ENCODE measurements around the gene KIRREL3. TPM values are rescaled to one million over a fixed set of nuclear protein-coding genes. Genes with fewer than 3 reads are reported as not detected.
"Not testable (repeated sequence)": the region's sequence is repeated elsewhere in the genome, so short reads cannot be mapped to it uniquely, and the experiment has no call there.

KIRREL3 gene
- total RNA-seq, 2 experiments from 2014 or later = not detected

DNA sequence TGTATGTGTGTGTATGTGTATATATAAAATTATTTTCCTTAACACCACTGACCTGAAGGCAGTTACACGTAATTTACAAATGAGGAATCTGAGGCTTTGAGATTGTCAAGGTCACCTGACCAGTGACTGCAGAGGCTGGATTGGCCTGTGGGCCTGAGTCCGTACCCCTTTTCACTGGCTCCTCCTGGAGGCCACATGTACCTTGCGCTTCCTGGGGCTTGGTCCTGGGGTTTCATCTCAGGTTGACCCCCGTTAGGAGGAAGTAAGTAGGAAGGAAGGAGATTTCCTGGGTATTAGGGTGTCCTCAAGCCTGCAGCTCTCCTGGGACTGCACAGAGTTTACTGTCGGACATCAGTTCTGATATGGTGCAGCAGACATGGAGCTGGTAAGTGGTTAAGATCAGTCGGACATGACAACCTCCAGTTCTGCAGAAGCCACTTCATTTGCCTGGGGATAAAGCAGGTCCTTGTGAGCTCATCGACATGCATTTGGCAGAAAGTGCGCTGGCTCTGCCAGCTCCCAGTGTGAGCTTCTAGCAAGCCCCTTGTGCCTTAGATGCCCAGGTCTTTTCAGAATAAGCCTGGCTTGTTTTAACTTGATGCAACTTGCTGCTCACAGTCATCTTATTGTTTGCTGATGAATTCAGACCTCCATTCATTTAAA lies 608.5 kb downstream of the KIRREL3 start:
- POLR2A ChIA-PET = no interaction called here
- Mint-ChIP-seq H3K4me3 (no peak overlapping the region), H3K36me3 (ENCODE audit: low read depth) (no peaks in the 10 kb centered on the region)

DNA sequence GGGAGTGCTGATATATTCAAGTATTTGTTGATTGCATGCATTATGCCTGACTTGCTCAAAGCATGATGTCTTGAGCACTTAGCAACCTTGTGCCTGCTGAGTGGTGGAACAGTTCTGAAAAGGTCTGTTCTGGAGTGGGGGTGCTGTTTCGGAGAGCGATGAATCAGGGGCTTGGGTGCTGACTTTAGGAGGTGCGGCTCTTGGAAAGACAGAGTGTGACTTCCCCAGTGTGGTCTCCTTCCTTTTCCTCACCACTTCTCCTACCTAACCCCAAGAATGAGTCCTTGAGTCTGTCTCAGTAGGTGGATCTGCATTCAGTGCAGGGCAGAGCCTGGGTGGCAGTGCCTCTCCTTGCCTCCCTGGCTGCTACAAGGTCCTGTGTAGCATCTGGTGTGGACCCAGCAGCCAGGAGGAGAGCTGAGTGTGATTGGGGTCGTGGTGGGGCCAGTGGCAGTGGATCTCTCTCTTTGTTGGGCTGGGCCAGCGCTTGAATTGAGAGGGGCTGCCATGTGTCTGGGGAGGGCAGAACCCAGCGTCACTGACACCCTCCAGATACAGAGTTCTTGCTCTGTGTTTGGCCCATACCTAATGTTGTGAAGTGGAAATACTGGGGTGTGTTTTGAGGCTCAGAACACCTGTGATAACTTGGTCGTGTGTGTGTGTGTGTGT lies 609.1 kb downstream of the KIRREL3 start:
- no peaks in the 10 kb centered on the region for H3K27me3 Mint-ChIP-seq
- POLR2A ChIA-PET = no interaction called here

More for the DNA sequence above, 608.5 kb downstream of the KIRREL3 start:
- Mint-ChIP-seq H3K9me3 (no peaks in the 10 kb centered on the region), H3K4me1 (peaks cover 5% of the 10 kb centered on the region), H3K27ac (no peak overlapping the region), H3K27me3 (no peaks in the 10 kb centered on the region)
- CTCF ChIA-PET = interaction anchor here (0.7 to 1.8 kb wide), 2 partner anchors 10 to 450 kb away, joined by 4 read pairs; no protein-coding TSS in a partner anchor
- DNase-seq = no peak

DNA sequence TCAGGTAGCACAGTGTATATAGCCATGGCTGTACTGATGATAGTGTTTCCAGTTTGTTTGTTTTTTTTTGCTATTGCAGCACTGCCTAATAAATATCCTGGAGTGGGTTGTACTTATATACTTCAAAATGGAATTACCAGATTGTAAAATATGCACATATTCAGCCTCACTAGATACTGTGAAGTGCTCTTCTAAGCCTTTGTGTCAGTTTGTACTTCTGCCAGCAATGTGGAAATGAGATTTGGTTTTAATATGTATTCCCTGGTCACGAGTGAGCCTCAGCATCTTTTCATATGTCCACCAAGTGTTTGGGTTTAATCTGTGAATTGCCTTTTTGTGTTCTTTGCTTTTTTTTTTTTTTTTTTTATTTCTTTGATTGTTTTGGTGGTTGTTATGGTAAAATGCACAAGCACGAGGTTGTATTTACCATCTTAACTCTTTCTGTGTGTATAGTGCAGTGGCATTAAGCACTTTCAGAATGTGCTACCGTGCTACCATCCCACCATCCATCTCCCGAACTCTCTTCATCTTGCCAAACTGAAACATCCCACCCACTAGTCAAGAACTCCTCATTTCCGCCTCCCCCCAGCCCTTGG lies 610.2 kb downstream of the KIRREL3 start:
- CTCF ChIA-PET = no interaction called here
- Mint-ChIP-seq H3K4me3 (no peak overlapping the region), H3K27me3 (no peaks in the 10 kb centered on the region), H3K9me3 (no peaks in the 10 kb centered on the region), H3K27ac (no peak overlapping the region), H3K4me1 (peaks cover 10% of the 10 kb centered on the region), H3K36me3 (ENCODE audit: low read depth) (no peaks in the 10 kb centered on the region)
- DNase-seq = no peak
- POLR2A ChIA-PET = no interaction called here

More for the DNA sequence above, 609.1 kb downstream of the KIRREL3 start:
- peaks cover 10% of the 10 kb centered on the region for H3K4me1 Mint-ChIP-seq
- no peaks in the 10 kb centered on the region for H3K36me3 Mint-ChIP-seq (ENCODE audit: low read depth)
- CTCF ChIA-PET = interaction anchor here (1.8 kb wide), 1 partner anchor 11 kb away, joined by 4 read pairs; no protein-coding TSS in a partner anchor
- no peak overlapping the region for H3K27ac Mint-ChIP-seq
- H3K9me3 Mint-ChIP-seq = no peaks in the 10 kb centered on the region
- H3K4me3 Mint-ChIP-seq = no peak overlapping the region
- no peak for DNase-seq

DNA sequence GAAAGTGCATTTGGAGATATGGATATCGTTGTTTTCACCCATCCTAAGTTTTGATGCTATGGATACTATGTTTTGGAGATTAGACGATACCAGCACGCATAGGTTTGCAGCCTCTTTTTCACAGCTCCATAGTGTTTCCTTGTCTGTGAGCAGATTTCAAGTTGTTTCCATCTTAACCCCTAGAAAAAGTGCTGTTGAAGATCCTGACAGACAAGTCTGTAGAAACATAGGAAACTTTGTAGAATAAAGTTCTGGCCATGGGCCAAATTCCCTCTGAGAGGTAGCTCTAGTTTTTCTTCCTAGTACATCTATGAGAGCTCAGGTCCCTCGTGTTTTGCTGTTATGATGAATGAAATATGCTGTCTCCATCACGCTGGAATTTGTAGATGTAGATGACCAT lies 612.7 kb downstream of the KIRREL3 start:
- H3K27ac Mint-ChIP-seq = no peak overlapping the region
- ChIA-PET CTCF (no interaction called here), POLR2A (no interaction called here)
- peaks cover 8% of the 10 kb centered on the region for H3K4me1 Mint-ChIP-seq
- no peak for DNase-seq
- no peaks in the 10 kb centered on the region for H3K36me3 Mint-ChIP-seq (ENCODE audit: low read depth)
- no peak overlapping the region for H3K4me3 Mint-ChIP-seq
- no peaks in the 10 kb centered on the region for H3K9me3 Mint-ChIP-seq
- H3K27me3 Mint-ChIP-seq = no peaks in the 10 kb centered on the region

DNA sequence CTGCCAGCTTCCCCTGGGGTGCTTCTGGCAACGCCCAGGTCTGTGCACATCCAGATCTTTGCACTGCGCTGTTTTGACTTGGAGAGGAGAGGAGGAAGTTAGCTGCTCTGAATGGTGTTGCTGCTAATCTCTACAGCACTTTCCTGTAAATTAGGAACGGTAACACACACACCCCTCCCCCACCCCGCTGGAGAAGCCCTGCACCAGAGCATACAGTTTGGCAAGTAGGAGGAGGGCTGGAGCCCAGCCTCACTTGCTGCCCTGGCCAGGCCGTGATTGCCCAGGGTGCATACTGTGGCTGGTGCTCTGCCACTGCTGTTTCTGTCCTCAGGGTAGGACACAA lies 613.9 kb downstream of the KIRREL3 start:
- H3K4me1 Mint-ChIP-seq; H3K27me3 Mint-ChIP-seq; H3K4me3 Mint-ChIP-seq; POLR2A ChIA-PET; CTCF ChIA-PET; H3K36me3 Mint-ChIP-seq (ENCODE audit: low read depth); DNase-seq; H3K9me3 Mint-ChIP-seq; H3K27ac Mint-ChIP-seq: not testable (repeated sequence)

DNA sequence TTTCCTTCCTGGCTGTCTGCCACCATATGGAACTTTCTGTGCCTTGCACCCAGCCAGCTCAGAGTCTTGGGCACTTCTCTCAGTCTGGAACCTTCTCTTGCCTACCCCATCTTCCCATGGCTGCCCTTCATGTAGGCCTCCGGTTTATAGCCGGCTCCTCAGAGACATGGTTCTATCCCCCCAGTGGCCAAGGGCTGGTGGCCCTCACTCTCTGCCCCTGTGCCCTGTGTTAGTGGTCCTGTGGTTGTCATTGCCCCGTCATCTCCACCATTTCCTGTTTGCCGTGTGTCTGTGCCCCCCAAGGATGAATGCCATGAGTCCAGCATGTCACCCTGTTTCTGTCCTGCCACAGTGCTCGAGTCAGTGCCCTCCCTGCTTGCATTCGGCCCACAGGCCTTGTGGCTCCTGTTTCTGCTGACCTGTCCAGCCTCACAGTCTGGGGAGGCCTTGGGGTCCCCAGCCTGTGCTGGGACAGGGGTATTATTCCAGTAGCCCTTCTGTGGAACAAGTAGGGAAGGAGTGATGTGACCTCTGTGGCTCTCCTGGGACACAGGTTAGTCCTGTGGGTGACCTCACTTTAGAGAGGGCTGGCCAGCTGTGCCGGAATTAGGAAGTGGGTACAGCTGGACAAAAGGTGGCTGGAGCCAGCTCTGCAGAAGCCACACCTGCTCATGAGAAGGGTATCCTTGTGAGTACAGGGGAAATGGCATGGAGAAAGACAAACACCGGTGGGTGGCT lies 614.4 kb downstream of the KIRREL3 start:
- CTCF ChIA-PET = no interaction called here
- no peaks in the 10 kb centered on the region for H3K36me3 Mint-ChIP-seq (ENCODE audit: low read depth)
- no peak for DNase-seq
- H3K27ac Mint-ChIP-seq = no peak overlapping the region
- H3K4me3 Mint-ChIP-seq = no peak overlapping the region
- peaks cover 5% of the 10 kb centered on the region for H3K4me1 Mint-ChIP-seq
- H3K27me3 Mint-ChIP-seq = no peaks in the 10 kb centered on the region
- no peaks in the 10 kb centered on the region for H3K9me3 Mint-ChIP-seq
- POLR2A ChIA-PET = no interaction called here

DNA sequence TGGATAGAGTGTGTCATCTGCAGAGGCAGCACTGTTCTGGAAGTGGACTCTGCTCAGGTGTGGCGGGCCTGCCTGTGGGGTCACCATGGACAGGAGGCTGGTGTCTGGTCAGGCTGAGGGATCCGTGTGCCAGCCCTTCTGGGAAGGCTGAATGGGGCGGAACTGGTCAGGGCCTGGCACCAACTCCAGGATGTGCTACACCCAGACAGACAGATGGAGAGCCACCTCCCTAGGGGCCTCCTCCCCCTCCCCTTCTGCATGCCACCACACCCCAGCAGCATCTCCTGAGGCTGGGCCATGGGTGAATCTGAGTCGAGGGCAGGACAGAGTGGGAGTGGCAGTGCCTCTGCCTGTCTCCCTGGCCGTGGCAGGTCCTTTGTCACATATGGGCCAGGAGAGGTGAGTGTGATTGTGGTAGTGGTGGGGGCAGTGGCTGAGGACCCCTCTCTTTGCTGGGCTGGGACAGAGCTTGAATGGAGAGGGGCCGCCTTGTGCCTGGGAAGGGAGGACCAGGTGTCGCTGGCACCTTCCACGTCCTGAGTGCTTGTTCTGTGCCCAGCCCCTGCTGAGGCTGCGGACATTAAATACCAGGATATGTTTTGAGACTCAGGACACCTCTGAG lies 616.0 kb downstream of the KIRREL3 start:
- Mint-ChIP-seq H3K27me3 (no peaks in the 10 kb centered on the region), H3K4me3 (no peak overlapping the region), H3K4me1 (peaks cover 5% of the 10 kb centered on the region), H3K27ac (no peak overlapping the region), H3K9me3 (no peaks in the 10 kb centered on the region), H3K36me3 (ENCODE audit: low read depth) (no peaks in the 10 kb centered on the region)
- no peak for DNase-seq
- POLR2A ChIA-PET = no interaction called here
- CTCF ChIA-PET = no interaction called here

DNA sequence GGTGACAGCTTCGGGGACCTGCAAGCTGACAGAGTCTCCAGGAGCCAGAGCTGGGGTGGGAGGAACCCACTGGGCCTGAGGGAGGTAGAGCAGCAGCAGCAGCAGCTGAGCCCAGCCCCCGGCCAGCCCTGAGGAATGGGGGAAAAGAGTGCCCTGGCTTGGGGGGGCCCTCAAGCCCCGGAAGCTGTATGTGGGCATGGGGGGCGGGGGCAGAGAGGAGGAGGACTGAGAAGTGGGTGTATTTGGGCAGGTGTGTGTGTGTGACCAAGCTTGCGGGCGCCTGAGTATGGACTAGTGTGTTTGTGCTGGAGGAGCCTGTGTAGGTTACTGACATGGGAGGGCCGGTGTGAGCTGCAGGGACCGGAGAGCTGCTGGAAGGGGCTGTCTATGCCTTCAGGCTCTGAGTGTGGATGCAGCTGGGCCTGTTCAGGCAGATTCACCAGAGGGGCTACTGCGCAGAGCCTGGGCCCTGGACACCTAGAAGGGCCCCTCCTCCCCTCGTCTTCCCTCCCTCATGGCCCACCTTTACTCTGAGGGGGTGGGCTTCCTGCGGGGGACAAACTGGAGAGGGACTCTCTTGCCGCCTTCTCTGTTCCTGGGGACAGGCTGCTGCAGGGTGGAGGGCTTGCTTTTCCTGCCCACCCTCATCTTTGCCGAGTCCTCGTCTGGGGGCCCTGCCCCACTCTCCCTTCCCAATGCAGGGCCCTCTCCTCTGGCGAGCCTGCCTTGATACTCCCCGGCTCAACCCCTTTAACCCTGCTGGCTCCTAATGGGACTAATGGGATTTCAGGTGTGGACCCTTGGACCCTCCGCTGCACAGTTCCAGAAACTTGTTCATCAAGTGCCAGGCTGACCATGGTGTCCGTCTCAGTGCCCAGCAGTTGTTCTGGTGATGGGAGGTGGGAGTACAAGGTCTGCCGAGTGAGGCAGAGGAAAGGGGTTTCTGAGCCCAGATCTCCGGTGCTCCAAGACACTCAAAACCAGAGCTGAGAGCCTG lies 616.9 kb downstream of the KIRREL3 start:
- no peaks in the 10 kb centered on the region for H3K36me3 Mint-ChIP-seq (ENCODE audit: low read depth)
- no peak overlapping the region for H3K27ac Mint-ChIP-seq
- H3K27me3 Mint-ChIP-seq = no peaks in the 10 kb centered on the region
- H3K4me1 Mint-ChIP-seq = peaks cover 5% of the 10 kb centered on the region
- no peak overlapping the region for H3K4me3 Mint-ChIP-seq
- H3K9me3 Mint-ChIP-seq = no peaks in the 10 kb centered on the region
- ChIA-PET POLR2A (no interaction called here), CTCF (no interaction called here)
- no peak for DNase-seq

DNA sequence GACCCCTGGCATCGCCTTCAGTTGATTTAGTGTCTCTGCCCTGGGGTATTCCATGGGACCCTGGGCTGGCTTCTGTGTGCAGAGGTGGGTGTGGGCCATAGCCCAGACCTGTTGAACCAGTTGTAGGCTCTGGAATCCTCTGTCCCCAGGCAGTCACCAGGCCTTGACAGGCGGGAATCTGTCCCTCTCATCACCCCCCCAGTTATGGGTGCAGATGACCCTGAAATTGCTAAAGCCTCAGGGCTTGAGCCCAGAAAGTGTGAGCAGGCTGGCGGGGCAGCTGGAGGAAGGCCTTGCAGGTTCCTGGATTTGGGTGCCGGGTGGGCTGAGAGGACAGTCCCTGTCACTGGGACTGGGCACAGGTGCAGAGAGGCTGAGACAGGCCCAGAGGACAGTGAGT lies 617.9 kb downstream of the KIRREL3 start:
- H3K9me3 Mint-ChIP-seq; DNase-seq; POLR2A ChIA-PET; H3K4me3 Mint-ChIP-seq; H3K36me3 Mint-ChIP-seq (ENCODE audit: low read depth); H3K27me3 Mint-ChIP-seq; H3K4me1 Mint-ChIP-seq; CTCF ChIA-PET; H3K27ac Mint-ChIP-seq: not testable (repeated sequence)

DNA sequence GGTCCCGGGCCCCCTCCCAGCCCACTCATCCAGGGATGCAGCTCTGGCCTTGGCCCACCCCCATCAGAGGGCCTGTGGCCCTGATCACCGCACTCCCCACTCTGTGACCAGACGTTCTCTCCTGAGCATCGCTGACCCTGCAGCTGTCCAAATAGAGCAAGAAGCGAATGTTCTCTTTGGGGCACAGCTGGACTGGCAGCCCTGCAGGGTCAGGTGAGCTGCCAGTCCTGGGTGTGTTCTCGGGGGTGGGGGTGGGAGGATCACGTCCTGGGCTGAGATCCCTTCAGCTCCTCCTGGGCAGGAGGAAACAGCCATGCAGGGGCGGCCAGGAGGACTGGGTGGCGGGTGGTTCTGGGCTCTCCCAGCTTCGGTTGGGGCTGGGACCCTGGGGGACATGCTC lies 618.6 kb downstream of the KIRREL3 start:
- H3K27ac Mint-ChIP-seq; H3K4me3 Mint-ChIP-seq; H3K9me3 Mint-ChIP-seq; DNase-seq; H3K27me3 Mint-ChIP-seq; H3K36me3 Mint-ChIP-seq (ENCODE audit: low read depth); POLR2A ChIA-PET; H3K4me1 Mint-ChIP-seq; CTCF ChIA-PET: not testable (repeated sequence)

DNA sequence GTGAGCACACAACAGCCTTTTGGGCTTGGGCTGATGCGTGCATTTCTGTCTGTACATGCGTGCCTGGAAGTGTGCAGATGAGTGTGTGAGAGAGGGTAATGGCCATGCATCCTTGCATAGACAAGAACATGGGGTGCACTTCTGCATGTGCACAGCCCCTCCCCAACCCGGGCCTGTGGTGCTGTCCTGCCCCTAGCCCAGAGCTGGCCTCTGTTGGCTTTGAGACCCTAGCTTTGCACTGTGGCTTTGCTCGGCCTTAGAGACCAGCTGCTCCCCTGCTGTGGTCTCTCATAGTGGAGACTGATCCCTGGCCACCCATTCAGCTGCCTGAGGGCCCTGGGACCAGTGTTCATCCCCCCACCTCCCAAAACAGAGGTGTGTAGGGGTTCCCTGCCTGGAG lies 619.7 kb downstream of the KIRREL3 start:
- POLR2A ChIA-PET = no interaction called here
- Mint-ChIP-seq H3K4me3 (no peak overlapping the region), H3K4me1 (no peaks in the 10 kb centered on the region), H3K27me3 (no peaks in the 10 kb centered on the region), H3K9me3 (no peaks in the 10 kb centered on the region), H3K27ac (no peak overlapping the region), H3K36me3 (ENCODE audit: low read depth) (no peaks in the 10 kb centered on the region)
- DNase-seq = no peak
- CTCF ChIA-PET = interaction anchor here (0.8 kb wide), 1 partner anchor 67 kb away, joined by 3 read pairs; no protein-coding TSS in a partner anchor

DNA sequence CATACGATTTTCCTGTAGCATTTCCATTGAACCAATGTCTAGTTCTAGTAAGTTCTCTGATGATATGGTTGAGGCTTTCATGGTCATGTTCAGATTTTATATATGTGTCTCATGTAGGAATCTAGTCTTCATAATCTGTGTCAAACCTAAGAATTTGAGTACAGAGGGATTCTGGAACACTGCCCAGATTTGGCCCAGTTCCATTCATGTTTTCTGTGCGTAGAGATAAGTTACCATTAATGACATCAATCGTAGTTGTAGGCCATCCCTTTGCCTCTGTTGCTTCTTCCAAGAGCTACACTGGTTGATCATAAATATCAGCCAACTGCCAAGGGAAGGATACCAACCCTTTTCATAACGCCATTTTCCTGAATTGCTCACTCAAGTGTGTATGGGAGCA lies 621.8 kb downstream of the KIRREL3 start:
- ChIA-PET POLR2A (no interaction called here), CTCF (interaction anchor here (1.4 kb wide), 1 partner anchor 8 kb away, joined by 3 read pairs; no protein-coding TSS in a partner anchor)
- Mint-ChIP-seq H3K27me3 (no peaks in the 10 kb centered on the region), H3K4me3 (no peak overlapping the region), H3K36me3 (ENCODE audit: low read depth) (no peaks in the 10 kb centered on the region), H3K4me1 (no peaks in the 10 kb centered on the region), H3K27ac (no peak overlapping the region), H3K9me3 (no peaks in the 10 kb centered on the region)
- no peak for DNase-seq

Measured in activated CD4-positive, alpha-beta T cell treated with anti-CD3 and anti-CD28 coated beads, Interleukin-2, amount 10 ng/mL, durations not matched to agents 7 days and 5 days (primary cell).